HG03159 (cell line): ENCODE results near the gene GRM7.

Experiments
- ATAC-seq: cut with Tn5 transposase; IDR thresholded peaks from one replicate; pipeline ENCODE4 v1.9.1; 2021; ENCODE audit warnings: mild to moderate bottlenecking, moderate library complexity; ENCODE audit not compliant: unreplicated experiment

GRM7 gene

GRCh38 chr3:7565574-7565973 lies 704.7 kb downstream of the GRM7 start:
- no peak for ATAC-seq

- ATAC-seq, result no peak
These were observed 706.2 kb downstream of the GRM7 start for GRCh38 chr3:7567160-7567559.

DNA sequence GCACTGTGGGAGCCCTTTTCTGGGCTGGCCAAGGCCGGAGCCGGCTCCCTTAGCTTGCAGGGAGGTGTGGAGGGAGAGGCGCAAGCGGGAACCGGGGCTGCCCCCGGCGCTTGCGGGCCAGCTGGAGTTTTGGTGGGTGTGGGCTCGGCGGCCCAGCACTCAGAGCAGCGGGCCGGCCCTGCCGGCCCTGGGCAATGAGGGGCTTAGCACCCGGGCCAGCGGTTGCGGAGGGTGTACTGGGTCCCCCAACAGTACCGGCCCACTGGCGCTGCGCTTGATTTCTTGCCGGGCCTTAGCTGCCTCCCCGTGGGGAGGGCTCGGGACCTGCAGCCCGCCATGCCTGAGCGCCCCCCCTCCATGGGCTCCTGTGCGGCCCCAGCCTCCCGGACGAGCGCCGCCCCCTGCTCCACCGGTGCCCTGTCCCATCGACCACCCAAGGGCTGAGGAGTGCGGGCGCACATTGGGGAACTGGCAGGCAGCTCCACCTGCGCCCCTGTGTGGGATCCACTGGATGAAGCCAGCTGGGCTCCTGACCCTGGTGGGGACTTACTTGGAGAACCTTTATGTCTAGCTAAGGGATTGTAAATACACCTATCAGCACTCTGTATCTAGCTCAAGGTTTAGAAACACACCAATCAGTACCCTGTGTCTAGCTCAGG lies 707.7 kb downstream of the GRM7 start:
- ATAC-seq, result no peak

DNA sequence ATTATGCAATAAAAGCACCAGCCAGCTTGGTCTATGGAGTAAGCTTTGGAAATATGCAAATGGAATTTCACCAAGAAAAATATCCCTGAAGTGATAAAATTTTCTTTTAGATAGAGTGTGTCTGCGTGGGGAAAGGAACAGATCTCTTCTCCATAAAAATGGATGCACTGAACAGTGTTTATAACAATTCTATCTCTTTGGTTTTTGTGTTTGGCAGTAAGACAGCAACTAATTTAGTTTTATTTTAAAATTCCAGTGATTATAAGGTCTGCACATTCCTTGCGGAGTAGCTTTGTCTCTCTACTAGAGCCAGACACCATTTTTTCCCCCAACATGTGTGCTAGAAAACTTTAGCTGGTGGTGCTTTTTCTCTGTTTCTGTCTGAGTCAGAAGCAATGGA lies 712.4 kb downstream of the GRM7 start:
- ATAC-seq, result no peak

DNA sequence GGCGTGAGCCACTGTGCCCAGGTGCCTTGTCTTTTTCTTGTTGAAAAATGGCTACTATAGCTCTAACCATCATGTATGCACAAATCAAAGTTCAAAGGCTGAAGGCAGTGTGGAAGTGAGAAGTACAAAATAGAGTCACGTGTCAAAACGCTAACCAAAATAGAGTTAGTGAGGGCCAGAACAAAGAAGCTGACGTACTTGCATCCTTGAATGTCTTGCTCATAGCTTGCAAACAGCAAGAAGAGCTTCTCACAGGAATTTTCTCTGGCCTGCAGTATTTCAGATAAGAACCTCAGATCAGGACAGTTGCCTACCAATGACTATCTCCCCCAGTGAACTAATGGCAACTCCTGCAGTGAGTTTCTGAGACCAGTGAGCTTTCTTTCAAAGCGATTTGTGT lies 713.5 kb downstream of the GRM7 start:
- no peak for ATAC-seq

DNA sequence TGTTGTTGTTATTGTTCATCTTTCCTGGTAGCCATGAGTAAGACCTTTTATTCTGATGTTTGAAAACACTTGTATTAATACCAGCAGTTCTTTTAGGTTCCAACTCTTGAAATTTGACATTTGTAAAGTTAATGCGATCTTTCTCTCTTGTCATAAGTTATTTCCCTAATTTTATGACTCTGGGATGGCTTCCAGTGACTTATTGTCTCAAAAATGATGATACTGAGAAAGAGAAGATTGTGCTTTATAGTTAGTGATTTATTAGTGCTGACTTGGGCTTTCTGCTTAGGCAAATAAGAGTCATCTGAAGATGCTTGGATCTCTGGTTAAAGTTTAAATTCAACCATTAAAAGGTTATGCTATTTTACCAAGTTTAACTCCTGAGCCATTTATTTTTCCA lies 715.2 kb downstream of the GRM7 start:
- no peak for ATAC-seq

DNA sequence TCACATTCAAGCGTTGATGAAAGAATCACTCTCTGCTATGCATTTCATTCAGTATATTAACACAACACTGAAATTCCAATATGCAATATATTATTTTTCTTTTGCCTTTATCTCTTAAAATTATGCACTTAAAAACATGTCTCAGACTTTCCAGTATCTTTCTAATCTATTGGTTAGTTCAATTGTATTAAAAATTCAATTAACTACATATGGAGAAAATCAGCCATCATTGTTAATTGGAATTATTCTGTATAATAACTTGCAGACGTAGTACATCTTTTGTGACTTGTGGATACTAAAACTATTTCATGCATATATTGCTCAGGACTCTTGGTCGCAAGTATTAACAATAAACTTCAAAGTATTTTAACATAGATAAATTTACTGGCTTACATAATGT lies 715.6 kb downstream of the GRM7 start:
- no peak for ATAC-seq

GRCh38 chr3:7577513-7577912 lies 716.6 kb downstream of the GRM7 start:
- ATAC-seq, result no peak

GRCh38 chr3:7581831-7582230 lies 720.9 kb downstream of the GRM7 start:
- no peak for ATAC-seq

- ATAC-seq, result no peak
These were observed 724.1 kb downstream of the GRM7 start for GRCh38 chr3:7585052-7585451.

GRCh38 chr3:7588236-7588635 lies 727.3 kb downstream of the GRM7 start:
- no peak for ATAC-seq

- ATAC-seq, result no peak
These were observed 728.6 kb downstream of the GRM7 start for GRCh38 chr3:7589526-7589925.

DNA sequence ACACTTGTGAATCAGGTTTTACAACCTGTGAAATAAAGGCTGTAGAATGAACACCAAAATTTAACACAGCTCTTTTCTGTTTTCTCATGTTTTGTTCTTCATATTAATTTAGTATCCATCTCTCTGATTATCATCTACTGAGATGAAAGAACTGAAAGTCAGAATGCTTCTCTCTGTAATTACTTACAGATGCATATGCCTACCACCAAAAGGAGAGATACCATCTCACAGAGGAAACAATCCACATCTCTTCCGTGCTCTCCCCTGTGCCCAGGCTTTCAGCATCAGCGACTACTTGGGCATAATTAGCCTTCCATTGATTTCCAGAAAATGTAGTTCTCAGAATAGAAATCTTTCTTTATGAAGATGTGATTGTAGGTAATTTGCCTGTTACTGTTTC lies 741.4 kb downstream of the GRM7 start:
- no peak for ATAC-seq

- no peak for ATAC-seq
These were observed 746.2 kb downstream of the GRM7 start for GRCh38 chr3:7607083-7607482.

GRCh38 chr3:7607676-7608075 lies 746.8 kb downstream of the GRM7 start:
- ATAC-seq, result no peak

DNA sequence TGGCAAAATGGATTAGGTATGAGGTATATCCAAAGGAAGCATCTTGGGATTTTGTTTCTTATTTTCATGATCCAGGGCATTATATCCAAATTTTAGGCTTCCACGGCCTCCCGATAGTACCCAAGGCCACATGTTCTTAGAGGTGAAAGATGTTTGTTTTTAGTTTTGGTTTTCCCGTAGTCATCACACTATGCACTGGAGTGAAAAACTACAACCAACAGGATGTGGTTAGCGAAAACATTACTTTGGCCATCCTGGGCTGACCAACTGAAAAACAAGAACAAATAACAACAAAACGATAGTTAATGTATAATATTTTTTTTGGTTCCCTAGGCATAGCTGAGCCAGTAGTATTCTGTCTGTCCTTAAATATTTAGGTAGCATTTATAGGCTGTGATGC lies 749.7 kb downstream of the GRM7 start:
- no peak for ATAC-seq

GRCh38 chr3:7615043-7615442 lies 754.1 kb downstream of the GRM7 start:
- ATAC-seq, result no peak

GRCh38 chr3:7618606-7619005 lies 757.7 kb downstream of the GRM7 start:
- no peak for ATAC-seq

- no peak for ATAC-seq
These were observed 759.5 kb downstream of the GRM7 start for GRCh38 chr3:7620401-7620800.

DNA sequence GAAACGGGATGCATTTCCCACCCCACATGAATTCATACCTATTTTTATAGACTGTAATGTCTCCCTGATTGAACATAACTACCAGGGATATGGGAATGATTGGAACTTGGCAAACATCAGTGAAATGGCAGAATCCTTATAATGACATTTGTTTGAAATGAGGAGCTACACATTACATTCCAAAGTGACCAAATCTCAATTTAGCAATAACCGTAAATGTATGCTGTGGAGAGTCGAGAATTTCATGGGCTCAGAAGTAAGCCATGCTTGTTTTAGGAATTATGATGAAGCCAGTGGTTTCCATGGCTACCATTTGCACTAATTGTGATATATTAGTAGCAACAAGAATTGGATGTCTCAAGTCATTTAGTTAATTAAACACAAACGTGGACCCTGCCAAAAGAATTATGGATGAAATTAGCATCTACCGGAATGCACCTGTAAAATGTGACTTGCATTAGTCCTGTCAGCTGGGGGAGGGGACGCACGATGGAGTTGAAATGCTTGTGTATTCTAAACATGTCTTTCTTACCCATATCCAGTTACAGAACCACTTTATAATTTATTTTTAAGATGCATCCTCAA lies 760.2 kb downstream of the GRM7 start:
- ATAC-seq, result no peak

- ATAC-seq, result no peak
These were observed 760.7 kb downstream of the GRM7 start for GRCh38 chr3:7621651-7622050.

DNA sequence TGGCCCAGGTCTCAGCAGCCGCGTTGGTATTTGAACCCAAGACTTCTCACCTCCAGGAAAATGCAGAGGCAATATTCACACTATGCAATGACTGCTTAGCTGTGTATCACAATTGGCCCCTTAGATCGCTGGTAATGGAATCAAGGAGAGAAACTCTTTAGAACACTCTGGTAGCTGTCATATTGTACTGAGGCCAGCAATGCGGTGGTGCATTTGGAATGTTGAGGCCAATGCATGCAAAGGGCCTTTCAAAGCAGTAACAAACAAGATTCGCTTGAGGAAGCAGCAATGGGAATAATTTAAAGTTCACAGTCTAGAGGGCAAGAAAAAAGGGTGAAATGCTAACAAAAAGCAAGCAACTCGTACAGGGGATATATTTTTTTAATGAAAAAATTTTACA lies 764.1 kb downstream of the GRM7 start:
- no peak for ATAC-seq

DNA sequence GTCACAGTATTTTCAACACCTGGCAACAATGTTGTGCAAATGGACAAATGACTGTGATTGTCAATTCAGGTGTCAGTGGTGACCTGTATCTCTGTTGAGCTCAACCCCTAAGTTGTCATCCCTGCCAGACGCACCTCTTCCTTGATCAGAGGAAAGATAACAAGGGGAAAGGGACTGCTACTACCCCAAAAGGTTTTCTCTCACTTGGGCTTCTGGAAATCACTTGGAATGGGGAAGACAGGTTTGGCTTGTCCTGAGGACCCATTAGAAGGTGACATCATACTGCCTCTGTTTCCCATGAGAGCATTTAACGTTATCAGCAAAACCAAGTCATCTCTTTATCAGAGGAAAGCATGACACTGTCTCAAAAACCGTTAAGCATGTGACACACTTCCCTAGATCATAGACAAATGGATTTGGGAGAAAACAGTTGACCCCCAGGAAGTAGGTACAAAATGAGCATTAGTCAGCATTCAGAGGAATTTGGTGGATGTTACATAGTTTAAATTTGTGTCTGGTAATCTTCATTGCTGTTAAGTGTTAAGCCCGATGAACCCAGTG lies 769.5 kb downstream of the GRM7 start:
- no peak for ATAC-seq
